Measurements from ENCODE around the gene GALK2. TPM values are rescaled to one million over a fixed set of nuclear protein-coding genes. Genes with fewer than 3 reads are reported as not detected.
A peak's percentile ranks its signal among the peaks of the same experiment; 100 is the strongest.

GALK2 gene
- polyA plus RNA-seq, 1 donor = 25.0 TPM

- H3K4me3 ChIP-seq (ENCODE audit: low read length) = no peak overlapping the region
- no peaks in the 10 kb centered on the region for H3K27me3 ChIP-seq (ENCODE audit: control insufficient read depth, insufficient read depth, low read length)
- no peak overlapping the region for H3K27ac ChIP-seq (ENCODE audit: low read length)
- WGBS (ENCODE audit: insufficient coverage, low lambda C conversion rate) = 88% methylated on average over 1 of the region's 2 CpGs
- peaks cover 55% of the 10 kb centered on the region for H3K36me3 ChIP-seq (ENCODE audit: control insufficient read depth, insufficient read depth, low read length)
- no peak for DNase-seq
- H3K4me1 ChIP-seq (ENCODE audit: control insufficient read depth, insufficient read depth, low read length) = no peaks in the 10 kb centered on the region
- H3K9me3 ChIP-seq (ENCODE audit: control insufficient read depth, low read depth, low read length) = no peaks in the 10 kb centered on the region
Measured at GRCh38 chr15:49137861-49138260, 32.2 kb upstream of the GALK2 start.

GRCh38 chr15:49145651-49146609 is 24.1 kb upstream of the GALK2 start:
- Histone ChIP-seq H3K9me3 (ENCODE audit: control insufficient read depth, low read depth, low read length) (no peaks in the 10 kb centered on the region), H3K27me3 (ENCODE audit: control insufficient read depth, insufficient read depth, low read length) (no peaks in the 10 kb centered on the region), H3K36me3 (ENCODE audit: control insufficient read depth, insufficient read depth, low read length) (peaks cover 26% of the 10 kb centered on the region), H3K27ac (ENCODE audit: low read length) (no peak overlapping the region), H3K4me3 (ENCODE audit: low read length) (no peak overlapping the region), H3K4me1 (ENCODE audit: control insufficient read depth, insufficient read depth, low read length) (no peaks in the 10 kb centered on the region)
- DNase-seq = peak in 1 of 2 donors; percentile 35
- WGBS (ENCODE audit: insufficient coverage, low lambda C conversion rate) = 20% methylated on average over 2 of the region's 3 CpGs

- no peaks in the 10 kb centered on the region for H3K9me3 ChIP-seq (ENCODE audit: control insufficient read depth, low read depth, low read length)
- no peak for DNase-seq
- H3K27ac ChIP-seq (ENCODE audit: low read length) = no peak overlapping the region
- peaks cover 5% of the 10 kb centered on the region for H3K36me3 ChIP-seq (ENCODE audit: control insufficient read depth, insufficient read depth, low read length)
- no peaks in the 10 kb centered on the region for H3K27me3 ChIP-seq (ENCODE audit: control insufficient read depth, insufficient read depth, low read length)
- no CpG with 5 or more reads among the region's 1 CpG for WGBS (ENCODE audit: insufficient coverage, low lambda C conversion rate)
- H3K4me1 ChIP-seq (ENCODE audit: control insufficient read depth, insufficient read depth, low read length) = no peaks in the 10 kb centered on the region
- H3K4me3 ChIP-seq (ENCODE audit: low read length) = no peak overlapping the region
Measured at GRCh38 chr15:49148298-49148697, 21.7 kb upstream of the GALK2 start.

- peaks cover 2% of the 10 kb centered on the region for H3K4me1 ChIP-seq (ENCODE audit: control insufficient read depth, insufficient read depth, low read length)
- DNase-seq = no peak
- no peak overlapping the region for H3K27ac ChIP-seq (ENCODE audit: low read length)
- peaks cover 2% of the 10 kb centered on the region for H3K36me3 ChIP-seq (ENCODE audit: control insufficient read depth, insufficient read depth, low read length)
- no peaks in the 10 kb centered on the region for H3K9me3 ChIP-seq (ENCODE audit: control insufficient read depth, low read depth, low read length)
- H3K4me3 ChIP-seq (ENCODE audit: low read length) = no peak overlapping the region
- H3K27me3 ChIP-seq (ENCODE audit: control insufficient read depth, insufficient read depth, low read length) = no peaks in the 10 kb centered on the region
- 100% methylated on average over 1 of the region's 1 CpG for WGBS (ENCODE audit: insufficient coverage, low lambda C conversion rate)
Measured at GRCh38 chr15:49148727-49149126, 21.3 kb upstream of the GALK2 start.

GRCh38 chr15:49151831-49152230 is 18.2 kb upstream of the GALK2 start:
- Histone ChIP-seq H3K27ac (ENCODE audit: low read length) (no peak overlapping the region), H3K9me3 (ENCODE audit: control insufficient read depth, low read depth, low read length) (no peaks in the 10 kb centered on the region), H3K4me1 (ENCODE audit: control insufficient read depth, insufficient read depth, low read length) (peaks cover 4% of the 10 kb centered on the region), H3K27me3 (ENCODE audit: control insufficient read depth, insufficient read depth, low read length) (no peaks in the 10 kb centered on the region), H3K36me3 (ENCODE audit: control insufficient read depth, insufficient read depth, low read length) (no peaks in the 10 kb centered on the region), H3K4me3 (ENCODE audit: low read length) (no peak overlapping the region)
- DNase-seq = no peak
- WGBS (ENCODE audit: insufficient coverage, low lambda C conversion rate) = 100% methylated on average over 3 of the region's 3 CpGs

GRCh38 chr15:49152552-49153312 is 17.3 kb upstream of the GALK2 start:
- DNase-seq = no peak
- Histone ChIP-seq H3K36me3 (ENCODE audit: control insufficient read depth, insufficient read depth, low read length) (no peaks in the 10 kb centered on the region), H3K4me3 (ENCODE audit: low read length) (no peak overlapping the region), H3K27me3 (ENCODE audit: control insufficient read depth, insufficient read depth, low read length) (no peaks in the 10 kb centered on the region), H3K4me1 (ENCODE audit: control insufficient read depth, insufficient read depth, low read length) (peaks cover 4% of the 10 kb centered on the region), H3K27ac (ENCODE audit: low read length) (no peak overlapping the region), H3K9me3 (ENCODE audit: control insufficient read depth, low read depth, low read length) (no peaks in the 10 kb centered on the region)
- WGBS (ENCODE audit: insufficient coverage, low lambda C conversion rate) = 100% methylated on average over 1 of the region's 9 CpGs

GRCh38 chr15:49154359-49154758 is 15.7 kb upstream of the GALK2 start:
- 22% methylated on average over 5 of the region's 8 CpGs for WGBS (ENCODE audit: insufficient coverage, low lambda C conversion rate)
- H3K27ac ChIP-seq (ENCODE audit: low read length) = peak overlapping the region; percentile 80
- peaks cover 4% of the 10 kb centered on the region for H3K4me1 ChIP-seq (ENCODE audit: control insufficient read depth, insufficient read depth, low read length)

GRCh38 chr15:49154799-49155109 is 15.3 kb upstream of the GALK2 start:
- no CpG with 5 or more reads among the region's 7 CpGs for WGBS (ENCODE audit: insufficient coverage, low lambda C conversion rate)
- peak overlapping the region; percentile 83 for H3K4me3 ChIP-seq (ENCODE audit: low read length)
- no peaks in the 10 kb centered on the region for H3K9me3 ChIP-seq (ENCODE audit: control insufficient read depth, low read depth, low read length)
- peak overlapping the region; percentile 80 for H3K27ac ChIP-seq (ENCODE audit: low read length)
- DNase-seq = no peak
- no peaks in the 10 kb centered on the region for H3K27me3 ChIP-seq (ENCODE audit: control insufficient read depth, insufficient read depth, low read length)
- H3K36me3 ChIP-seq (ENCODE audit: control insufficient read depth, insufficient read depth, low read length) = no peaks in the 10 kb centered on the region
- peaks cover 4% of the 10 kb centered on the region for H3K4me1 ChIP-seq (ENCODE audit: control insufficient read depth, insufficient read depth, low read length)

More at GRCh38 chr15:49154359-49154758, 15.7 kb upstream of the GALK2 start:
- no peaks in the 10 kb centered on the region for H3K9me3 ChIP-seq (ENCODE audit: control insufficient read depth, low read depth, low read length)
- no peaks in the 10 kb centered on the region for H3K27me3 ChIP-seq (ENCODE audit: control insufficient read depth, insufficient read depth, low read length)
- peak overlapping the region; percentile 83 for H3K4me3 ChIP-seq (ENCODE audit: low read length)
- no peak for DNase-seq
- no peaks in the 10 kb centered on the region for H3K36me3 ChIP-seq (ENCODE audit: control insufficient read depth, insufficient read depth, low read length)

- peak; percentile 97 to 99 for DNase-seq
- Histone ChIP-seq H3K4me3 (ENCODE audit: low read length) (peak within 1 kb of the TSS; percentile 83), H3K9me3 (ENCODE audit: control insufficient read depth, low read depth, low read length) (no peaks in the 10 kb centered on the region), H3K27me3 (ENCODE audit: control insufficient read depth, insufficient read depth, low read length) (no peaks in the 10 kb centered on the region), H3K36me3 (ENCODE audit: control insufficient read depth, insufficient read depth, low read length) (no peaks in the 10 kb centered on the region), H3K27ac (ENCODE audit: low read length) (peak within 1 kb of the TSS; percentile 80), H3K4me1 (ENCODE audit: control insufficient read depth, insufficient read depth, low read length) (peaks cover 4% of the 10 kb centered on the region)
- no CpG with 5 or more reads among the region's 46 CpGs for WGBS (ENCODE audit: insufficient coverage, low lambda C conversion rate)
Measured at GRCh38 chr15:49155110-49155833, 14.8 kb upstream of the GALK2 start, which contains the start of gene COPS2. Gene COPS2, minus strand, starts transcription at chr15:49155599. Its CDS starts 21 bp downstream, at chr15:49155578.
